Fibroblast of the conjunctiva (primary cell): ENCODE measurements around the gene CRYBA2.

Experiments
- DNase-seq: peaks from one replicate; pipeline ENCODE4 v3.0.0-alpha.2; 2010; ENCODE audit warnings: low read depth

CRYBA2 gene

DNA sequence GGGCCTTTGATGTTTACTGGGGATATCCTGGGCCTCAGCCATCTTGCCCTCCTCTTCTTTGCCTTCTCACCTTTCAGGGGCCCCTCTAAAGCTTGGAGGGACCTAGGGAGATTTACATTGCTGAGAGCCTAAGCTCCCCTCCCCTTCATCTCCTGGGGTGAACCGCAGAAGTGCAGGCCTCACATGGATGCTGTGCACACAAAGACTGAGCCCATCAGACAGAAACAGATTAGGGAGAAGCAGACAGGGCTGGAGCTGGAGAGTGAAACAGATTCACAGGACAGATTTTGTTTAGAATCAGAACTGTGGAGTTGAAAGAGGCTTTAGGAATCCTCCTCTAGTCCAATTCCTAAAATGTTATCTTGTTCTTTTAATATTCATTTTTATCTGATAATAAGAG lies 37.2 kb downstream of the CRYBA2 start:
- no peak for DNase-seq

DNA sequence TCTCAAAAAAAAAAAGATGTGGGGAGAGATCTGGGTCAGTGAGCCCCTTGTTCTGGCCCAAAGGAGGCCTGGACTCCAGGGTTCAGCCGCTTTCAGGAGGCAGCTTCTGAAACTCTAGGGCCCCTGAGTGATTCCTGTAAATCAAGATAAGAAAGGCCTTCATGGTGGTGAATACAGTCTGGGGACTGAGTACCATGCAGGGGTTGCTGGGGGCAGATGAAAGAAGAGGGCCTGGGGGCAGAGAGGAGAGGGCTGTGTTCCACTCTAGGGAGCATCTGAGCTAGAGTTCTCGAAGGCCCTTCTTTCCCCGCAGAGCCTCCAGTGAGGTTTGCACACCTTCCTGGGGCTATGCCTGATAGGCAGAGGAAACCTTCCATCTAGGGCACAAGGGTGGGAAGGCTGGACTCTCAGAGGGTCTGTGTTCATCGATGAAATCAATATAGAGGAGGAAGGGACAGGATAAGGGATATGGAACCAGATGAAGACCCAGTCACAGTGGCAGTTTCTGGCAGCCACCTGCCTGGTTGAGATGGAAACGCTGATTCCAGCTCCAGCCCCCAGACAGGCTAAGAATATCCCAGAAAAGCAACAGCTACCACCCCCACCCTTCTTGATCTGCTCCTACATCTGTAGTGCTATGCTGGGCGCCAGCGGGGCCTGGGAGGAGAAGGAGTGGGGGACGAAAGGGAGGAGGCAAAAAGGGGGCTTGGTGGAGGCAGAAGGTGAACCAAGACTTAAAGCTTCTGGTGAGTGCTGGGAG lies 38.5 kb downstream of the CRYBA2 start:
- no peak for DNase-seq

DNA sequence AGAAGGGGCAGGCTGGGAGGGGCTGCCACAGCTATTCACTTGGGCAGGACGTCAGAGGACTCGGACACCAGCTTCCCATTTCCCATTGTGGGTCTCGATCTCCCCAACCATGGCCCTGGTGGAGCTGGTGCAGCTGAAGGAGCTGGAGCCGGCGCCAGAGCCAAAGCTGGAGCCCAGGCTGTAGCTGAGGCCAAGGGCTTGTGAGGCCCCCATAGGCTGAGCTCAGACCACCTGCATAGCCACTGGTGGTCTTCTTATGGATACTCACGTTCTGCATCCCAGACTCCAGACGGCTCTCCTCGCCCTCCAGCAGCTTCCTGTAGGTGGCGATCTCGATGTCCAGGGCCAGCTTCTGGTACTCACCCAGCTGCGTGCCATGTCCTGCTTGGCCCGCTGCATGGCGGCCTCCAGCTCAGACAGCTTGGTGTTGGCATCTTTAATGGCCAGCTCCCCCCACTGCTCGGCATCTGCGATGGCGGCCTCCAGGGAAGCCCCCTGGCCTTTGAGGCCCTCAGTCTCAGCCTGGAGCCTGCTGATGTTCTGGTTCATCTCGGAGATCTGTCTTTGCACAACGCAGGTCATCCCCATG lies 39.8 kb downstream of the CRYBA2 start:
- no peak for DNase-seq

DNA sequence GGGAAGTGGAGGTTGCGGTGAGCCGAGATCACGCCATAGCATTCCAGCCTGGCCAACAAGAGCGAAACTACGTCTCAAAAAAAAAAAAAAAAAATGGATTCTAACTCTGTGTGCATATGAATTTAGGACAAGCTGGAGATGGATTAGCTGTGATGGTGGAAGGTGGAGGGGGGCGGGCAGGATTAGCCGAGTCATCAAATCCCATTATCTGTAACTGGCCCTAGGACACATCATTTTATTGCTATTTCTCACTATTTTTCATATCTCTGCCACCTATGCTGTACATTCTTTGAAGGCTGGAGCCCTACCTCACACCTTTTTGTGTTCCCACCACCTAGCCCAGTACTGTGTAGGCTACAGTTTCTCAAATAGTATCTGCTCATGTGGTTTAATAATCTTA lies 41.1 kb downstream of the CRYBA2 start:
- DNase-seq: no peak

DNA sequence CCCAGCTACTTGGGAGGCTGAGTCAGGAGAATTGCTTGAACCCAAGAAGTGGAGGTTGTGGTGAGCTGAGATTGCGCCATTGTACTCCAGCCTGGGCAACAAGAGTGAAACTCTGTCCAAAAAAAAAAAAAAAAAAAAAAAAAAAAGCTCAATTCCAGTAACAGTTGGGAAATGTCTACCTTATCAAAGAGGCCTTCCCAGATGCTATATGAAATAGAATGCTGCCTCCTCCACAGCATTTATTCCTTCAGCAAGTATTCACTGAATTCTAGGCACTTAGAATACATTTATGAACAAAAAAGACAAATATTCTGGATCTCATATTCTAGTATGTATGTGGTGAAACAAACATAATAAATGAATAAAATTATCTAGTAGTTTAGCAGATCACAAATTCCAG lies 46.6 kb downstream of the CRYBA2 start:
- DNase-seq: no peak

DNA sequence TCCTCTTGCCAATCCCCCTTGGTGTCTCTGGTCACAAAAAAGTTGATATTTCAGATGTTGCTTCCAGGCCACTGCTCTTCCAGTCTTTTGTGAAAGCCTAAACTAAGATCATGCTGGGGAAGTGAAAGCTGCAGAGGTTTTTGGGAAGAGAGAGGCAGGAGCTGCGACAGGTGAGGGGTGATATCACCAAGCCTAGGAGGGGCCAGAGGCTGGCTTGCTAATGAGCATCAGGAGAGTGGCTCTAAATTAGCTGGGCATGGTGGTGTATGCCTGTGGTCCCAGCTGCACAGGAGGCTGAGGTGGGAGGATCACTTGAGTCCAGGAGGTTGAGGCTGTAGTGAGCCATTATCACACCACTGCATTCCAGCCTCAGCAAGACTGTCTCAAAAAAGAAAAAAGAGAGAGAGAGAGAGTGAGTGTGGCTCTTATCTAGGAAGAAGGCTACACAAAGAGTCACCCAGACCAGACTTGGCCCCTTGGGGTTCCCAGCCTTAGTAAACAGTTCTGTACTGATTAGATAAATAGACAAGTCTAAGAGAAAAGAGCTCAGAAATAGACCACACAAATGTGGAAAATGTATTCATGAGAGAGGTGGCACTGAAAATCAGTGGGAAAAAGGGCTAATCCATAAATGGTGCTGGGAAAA lies 48.3 kb downstream of the CRYBA2 start:
- no peak for DNase-seq
